HL-60 (cell line): Measurements from ENCODE around the gene LMF2.

ENCODE experiments used
- DNase-seq, 2 experiments: peaks; one replicate each; pipeline ENCODE4 v3.0.0-alpha.2; 2010 to 2020; ENCODE audit warnings: low read depth in 1 of 2, low spot score in 1 of 2
- H3K27ac ChIP-seq: fragments of 250-450 bp; sonication (Bioruptor Pico); replicated peaks from 2 replicates; pipeline ENCODE4 v1.5.1; 2020; ENCODE audit warnings: mild to moderate bottlenecking, moderate library complexity
- H3K27me3 ChIP-seq: fragments of 250-450 bp; sonication (Bioruptor Pico); 2 replicates; pipeline ENCODE4 v1.5.1; 2021; ENCODE audit warnings: mild to moderate bottlenecking, moderate library complexity; ENCODE audit not compliant: insufficient read depth, poor library complexity, severe bottlenecking
- H3K4me3 ChIP-seq: replicated peaks from 2 replicates; pipeline ENCODE4 v1.5.1; 2011; ENCODE audit warnings: mild to moderate bottlenecking, control low read depth, low read length; ENCODE audit not compliant: insufficient read depth
- GABPA ChIP-seq: IDR thresholded peaks from 2 replicates; pipeline ENCODE4 v1.6.1; 2012; ENCODE audit warnings: low read depth
- POLR2AphosphoS5 ChIP-seq: IDR thresholded peaks from 2 replicates; pipeline ENCODE4 v1.6.1; 2012; ENCODE audit warnings: low read depth
- SPI1 ChIP-seq: IDR thresholded peaks from 2 replicates; pipeline ENCODE4 v1.6.1; 2012; ENCODE audit warnings: low read depth, mild to moderate bottlenecking, borderline replicate concordance
- TF ChIP-seq, protein P1 (sequence below): IDR thresholded peaks from 2 replicates; pipeline ENCODE4 v1.6.1; 2012; ENCODE audit warnings: low read depth; ENCODE audit not compliant: insufficient replicate concordance
- TF ChIP-seq, protein P2 (sequence below): IDR thresholded peaks from one replicate; pipeline ENCODE4 v1.5.1; 2011; ENCODE audit warnings: low read length, control low read depth, inconsistent platforms; ENCODE audit not compliant: insufficient read depth

The LMF2 gene

DNA sequence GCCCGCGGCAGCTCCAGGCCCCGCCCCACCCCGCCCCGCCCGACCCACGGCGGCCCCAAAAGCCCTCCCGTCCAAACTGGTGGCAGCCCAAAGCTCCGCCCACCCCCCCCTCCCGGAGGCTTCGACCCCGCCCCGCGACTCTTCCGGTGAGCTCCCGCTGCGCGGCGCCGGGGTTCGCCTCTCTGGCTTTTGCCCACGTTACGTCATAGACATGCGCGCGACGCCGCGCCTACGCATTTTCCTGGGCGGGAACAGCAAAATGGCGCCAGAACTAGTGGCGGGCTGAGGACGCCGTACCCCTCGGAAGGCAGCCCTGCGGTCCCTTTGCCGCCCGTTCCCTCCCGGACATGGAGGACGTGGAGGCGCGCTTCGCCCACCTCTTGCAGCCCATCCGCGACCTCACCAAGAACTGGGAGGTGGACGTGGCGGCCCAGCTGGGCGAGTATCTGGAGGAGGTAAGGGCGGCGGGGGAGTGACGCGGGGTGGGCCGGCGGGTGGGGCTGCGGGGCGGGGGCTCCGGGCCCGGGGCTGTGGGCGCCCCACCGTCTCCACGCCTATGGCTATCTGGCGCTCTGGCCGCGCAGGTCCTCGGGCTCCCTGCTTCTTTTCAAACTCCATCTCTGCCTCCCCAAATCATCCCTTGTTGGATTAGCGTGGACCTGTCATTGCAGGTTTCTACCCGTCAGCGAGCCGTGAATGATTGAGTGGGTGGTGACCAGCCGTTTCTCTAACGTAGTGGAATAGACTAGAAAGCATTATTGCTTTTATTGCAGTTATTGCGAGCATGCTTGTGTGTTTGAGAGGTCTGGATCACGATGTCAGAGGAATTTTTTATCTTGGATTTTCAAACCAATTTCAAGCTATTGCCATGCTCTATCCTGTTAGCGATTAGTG is 736 bp upstream of the LMF2 start, which contains the start of gene NCAPH2:
TSS of gene NCAPH2 (plus strand) at position 234 of the 894 bp plus-strand sequence. CDS start at position 348, 114 bp downstream.
- DNase-seq = peak; percentile 92 to 96
- TF ChIP-seq, protein P1, sequence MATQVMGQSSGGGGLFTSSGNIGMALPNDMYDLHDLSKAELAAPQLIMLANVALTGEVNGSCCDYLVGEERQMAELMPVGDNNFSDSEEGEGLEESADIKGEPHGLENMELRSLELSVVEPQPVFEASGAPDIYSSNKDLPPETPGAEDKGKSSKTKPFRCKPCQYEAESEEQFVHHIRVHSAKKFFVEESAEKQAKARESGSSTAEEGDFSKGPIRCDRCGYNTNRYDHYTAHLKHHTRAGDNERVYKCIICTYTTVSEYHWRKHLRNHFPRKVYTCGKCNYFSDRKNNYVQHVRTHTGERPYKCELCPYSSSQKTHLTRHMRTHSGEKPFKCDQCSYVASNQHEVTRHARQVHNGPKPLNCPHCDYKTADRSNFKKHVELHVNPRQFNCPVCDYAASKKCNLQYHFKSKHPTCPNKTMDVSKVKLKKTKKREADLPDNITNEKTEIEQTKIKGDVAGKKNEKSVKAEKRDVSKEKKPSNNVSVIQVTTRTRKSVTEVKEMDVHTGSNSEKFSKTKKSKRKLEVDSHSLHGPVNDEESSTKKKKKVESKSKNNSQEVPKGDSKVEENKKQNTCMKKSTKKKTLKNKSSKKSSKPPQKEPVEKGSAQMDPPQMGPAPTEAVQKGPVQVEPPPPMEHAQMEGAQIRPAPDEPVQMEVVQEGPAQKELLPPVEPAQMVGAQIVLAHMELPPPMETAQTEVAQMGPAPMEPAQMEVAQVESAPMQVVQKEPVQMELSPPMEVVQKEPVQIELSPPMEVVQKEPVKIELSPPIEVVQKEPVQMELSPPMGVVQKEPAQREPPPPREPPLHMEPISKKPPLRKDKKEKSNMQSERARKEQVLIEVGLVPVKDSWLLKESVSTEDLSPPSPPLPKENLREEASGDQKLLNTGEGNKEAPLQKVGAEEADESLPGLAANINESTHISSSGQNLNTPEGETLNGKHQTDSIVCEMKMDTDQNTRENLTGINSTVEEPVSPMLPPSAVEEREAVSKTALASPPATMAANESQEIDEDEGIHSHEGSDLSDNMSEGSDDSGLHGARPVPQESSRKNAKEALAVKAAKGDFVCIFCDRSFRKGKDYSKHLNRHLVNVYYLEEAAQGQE = peak; percentile 65
- TF ChIP-seq GABPA = peak; percentile 46; the same call in 1 of the 2 replicates
- no peak for TF ChIP-seq SPI1
- peak; percentile 87 for TF ChIP-seq POLR2AphosphoS5
- TF ChIP-seq, protein P2, sequence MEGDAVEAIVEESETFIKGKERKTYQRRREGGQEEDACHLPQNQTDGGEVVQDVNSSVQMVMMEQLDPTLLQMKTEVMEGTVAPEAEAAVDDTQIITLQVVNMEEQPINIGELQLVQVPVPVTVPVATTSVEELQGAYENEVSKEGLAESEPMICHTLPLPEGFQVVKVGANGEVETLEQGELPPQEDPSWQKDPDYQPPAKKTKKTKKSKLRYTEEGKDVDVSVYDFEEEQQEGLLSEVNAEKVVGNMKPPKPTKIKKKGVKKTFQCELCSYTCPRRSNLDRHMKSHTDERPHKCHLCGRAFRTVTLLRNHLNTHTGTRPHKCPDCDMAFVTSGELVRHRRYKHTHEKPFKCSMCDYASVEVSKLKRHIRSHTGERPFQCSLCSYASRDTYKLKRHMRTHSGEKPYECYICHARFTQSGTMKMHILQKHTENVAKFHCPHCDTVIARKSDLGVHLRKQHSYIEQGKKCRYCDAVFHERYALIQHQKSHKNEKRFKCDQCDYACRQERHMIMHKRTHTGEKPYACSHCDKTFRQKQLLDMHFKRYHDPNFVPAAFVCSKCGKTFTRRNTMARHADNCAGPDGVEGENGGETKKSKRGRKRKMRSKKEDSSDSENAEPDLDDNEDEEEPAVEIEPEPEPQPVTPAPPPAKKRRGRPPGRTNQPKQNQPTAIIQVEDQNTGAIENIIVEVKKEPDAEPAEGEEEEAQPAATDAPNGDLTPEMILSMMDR = no peak
- peak within 1 kb of the TSS; percentile 91 for H3K27ac ChIP-seq
- H3K27me3 ChIP-seq = no peaks in the 10 kb centered on the region
- H3K4me3 ChIP-seq = peak within 1 kb of the TSS; percentile 81

DNA sequence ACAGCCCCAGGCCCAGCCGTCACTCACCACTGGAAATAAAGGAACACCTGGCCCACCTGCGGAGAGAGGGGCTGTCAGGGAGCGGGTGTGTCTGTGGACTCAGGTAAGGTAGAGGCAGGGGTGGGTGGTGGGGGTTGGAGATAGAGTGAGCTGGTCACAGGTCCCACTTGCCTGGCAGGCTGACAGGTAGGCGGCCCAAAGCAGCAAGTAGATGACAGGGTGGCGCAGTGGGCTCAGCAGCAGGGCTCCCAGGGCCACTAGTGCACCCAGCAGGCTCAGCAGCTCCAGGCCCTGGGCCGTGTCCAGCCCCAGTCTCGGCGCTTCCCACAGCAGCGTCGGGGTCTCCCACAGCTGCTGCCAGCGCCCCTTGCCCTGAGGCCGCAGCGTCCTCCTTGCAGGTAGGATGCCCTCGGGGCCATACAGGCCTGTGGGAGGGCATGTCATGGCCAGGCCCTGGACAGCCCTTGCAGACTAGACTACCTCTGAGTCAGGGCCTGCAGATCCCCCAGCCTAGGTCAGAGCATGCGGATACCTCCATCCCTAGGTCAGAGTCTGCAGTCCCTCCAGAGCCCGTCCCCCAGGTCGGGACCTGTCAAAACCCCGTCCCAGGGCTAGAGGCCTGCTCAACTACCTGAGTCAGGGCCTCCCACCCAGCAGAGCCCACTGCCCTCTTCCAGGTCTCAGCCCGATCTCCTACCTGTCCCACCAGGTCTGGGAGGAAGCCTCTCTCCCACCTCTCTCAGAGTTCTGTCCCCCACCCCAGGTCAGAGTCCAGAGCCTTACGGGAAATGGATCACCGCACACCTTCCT is 686 bp downstream of the LMF2 start:
- peak overlapping the region; percentile 89 for H3K27ac ChIP-seq
- peak overlapping the region; percentile 81 for H3K4me3 ChIP-seq
- no peak for DNase-seq
- no peak for TF ChIP-seq GABPA
- TF ChIP-seq SPI1 = no peak
- no peak for TF ChIP-seq POLR2AphosphoS5
- TF ChIP-seq, protein P2 = no peak
- TF ChIP-seq, protein P1 = no peak
- no peaks in the 10 kb centered on the region for H3K27me3 ChIP-seq

DNA sequence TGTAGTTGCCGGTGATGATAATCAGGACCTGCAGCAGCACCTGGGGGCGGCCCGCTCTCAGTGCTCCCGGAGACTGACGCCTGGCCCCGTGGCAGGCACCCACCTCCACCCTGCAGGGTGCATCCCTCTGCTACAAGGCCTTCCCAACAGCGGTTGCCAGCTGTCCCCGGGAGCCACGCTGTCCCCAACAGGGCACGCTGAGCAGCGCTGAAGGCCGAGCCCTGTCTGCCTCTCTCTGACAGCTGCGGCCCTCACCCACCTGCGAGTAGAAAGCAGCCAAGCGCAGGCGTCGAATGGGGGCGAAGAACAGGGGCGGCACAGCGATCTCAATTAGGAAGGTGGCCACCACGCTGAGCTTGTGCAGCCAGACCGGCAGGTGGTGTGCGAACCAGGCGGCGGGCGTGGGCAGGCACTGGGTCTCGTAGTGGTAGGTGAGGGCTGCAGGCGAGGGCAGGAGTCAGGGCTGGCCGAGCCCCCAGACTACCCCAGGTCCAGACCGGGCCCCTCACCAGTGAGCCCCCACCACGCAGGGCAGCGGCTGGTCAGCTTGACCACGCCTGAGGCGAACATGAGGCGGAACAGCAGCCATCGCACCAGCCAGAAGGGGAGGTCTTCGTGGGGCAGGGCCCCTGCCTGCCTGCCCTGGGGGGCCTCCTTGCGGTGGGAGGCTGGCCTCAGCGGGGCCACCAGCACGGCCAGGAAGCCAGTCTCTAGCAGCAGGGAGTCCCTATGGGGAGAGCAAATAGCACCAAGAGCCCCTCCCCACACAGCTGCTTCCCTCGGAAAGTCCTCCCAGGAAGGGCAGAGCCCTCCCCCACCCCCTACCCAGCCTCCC is 1.5 kb downstream of the LMF2 start:
- TF ChIP-seq SPI1 = no peak
- Histone ChIP-seq H3K4me3 (peak overlapping the region; percentile 81; the same call in 1 of the 2 replicates), H3K27me3 (no peaks in the 10 kb centered on the region), H3K27ac (no peak overlapping the region)
- DNase-seq = no peak
